Renal pelvis (tissue), 4 donors: Measurements from ENCODE around the gene KCP. TPM values are rescaled to one million over a fixed set of nuclear protein-coding genes. Genes with fewer than 3 reads are reported as not detected.

Experiments
- DNase-seq: peaks from one replicate; pipeline ENCODE4 v3.0.0-alpha.2; 2013
- polyA plus RNA-seq, 3 donors: library from polyadenylated mRNA; unstranded; fragments of 120-200 nt; gene quantifications; one replicate each; pipeline ENCODE4 v1.2.1, GENCODE V29; 2013; ENCODE audit not compliant: insufficient read length in 3 of 3

Gene KCP
- polyA plus RNA-seq, 3 donors: 20.7 to 34.5 (median 32.4) TPM

- DNase-seq: no peak
Measured at GRCh38 chr7:128888039-128888755, 22.3 kb downstream of the KCP start.

- no peak for DNase-seq
Measured at GRCh38 chr7:128887169-128888038, 23.1 kb downstream of the KCP start.

GRCh38 chr7:128886391-128887168 is 23.9 kb downstream of the KCP start:
- DNase-seq: no peak

- DNase-seq: no peak
Measured at GRCh38 chr7:128885370-128886187, 24.9 kb downstream of the KCP start.

- no peak for DNase-seq
Measured at GRCh38 chr7:128884561-128885369, 25.7 kb downstream of the KCP start.

- no peak for DNase-seq
Measured at GRCh38 chr7:128883622-128884448, 26.7 kb downstream of the KCP start.

GRCh38 chr7:128882134-128882533 is 28.4 kb downstream of the KCP start:
- no peak for DNase-seq

GRCh38 chr7:128881458-128882125 is 28.9 kb downstream of the KCP start:
- no peak for DNase-seq

- DNase-seq: no peak
Measured at GRCh38 chr7:128880791-128881457, 29.6 kb downstream of the KCP start.

- no peak for DNase-seq
Measured at GRCh38 chr7:128879939-128880746, 30.4 kb downstream of the KCP start.

- no peak for DNase-seq
Measured at GRCh38 chr7:128879461-128879938, 31.0 kb downstream of the KCP start.

- DNase-seq: no peak
Measured at GRCh38 chr7:128878226-128879105, 32.0 kb downstream of the KCP start.

- no peak for DNase-seq
Measured at GRCh38 chr7:128877756-128878120, 32.8 kb downstream of the KCP start.

GRCh38 chr7:128876978-128877755 is 33.3 kb downstream of the KCP start:
- DNase-seq: no peak

GRCh38 chr7:128876586-128876977 is 33.9 kb downstream of the KCP start:
- no peak for DNase-seq

- no peak for DNase-seq
Measured at GRCh38 chr7:128876127-128876526, 34.4 kb downstream of the KCP start.
